DOHH2 (cell line): ENCODE data around the gene EFCAB5.
"Not testable (repeated sequence)": the region's sequence is repeated elsewhere in the genome, so short reads cannot be mapped to it uniquely, and the experiment has no call there.

Experiments used
- EZH2phosphoT487 ChIP-seq: fragments of 200-600 bp; sonication (generic); IDR thresholded peaks from 2 replicates; pipeline ENCODE4 v1.6.1; 2017; ENCODE audit warnings: borderline replicate concordance, mild to moderate bottlenecking, antibody characterized with exemption, low read length, moderate library complexity, mixed read lengths
- TF ChIP-seq, protein P1 (sequence below): fragments of 200-600 bp; sonication (generic); IDR thresholded peaks from one replicate; pipeline ENCODE4 v1.5.1; 2014; ENCODE audit warnings: antibody characterized with exemption, mild to moderate bottlenecking, low read depth, low read length; ENCODE audit not compliant: poor library complexity, severe bottlenecking

- TF ChIP-seq, protein P1, sequence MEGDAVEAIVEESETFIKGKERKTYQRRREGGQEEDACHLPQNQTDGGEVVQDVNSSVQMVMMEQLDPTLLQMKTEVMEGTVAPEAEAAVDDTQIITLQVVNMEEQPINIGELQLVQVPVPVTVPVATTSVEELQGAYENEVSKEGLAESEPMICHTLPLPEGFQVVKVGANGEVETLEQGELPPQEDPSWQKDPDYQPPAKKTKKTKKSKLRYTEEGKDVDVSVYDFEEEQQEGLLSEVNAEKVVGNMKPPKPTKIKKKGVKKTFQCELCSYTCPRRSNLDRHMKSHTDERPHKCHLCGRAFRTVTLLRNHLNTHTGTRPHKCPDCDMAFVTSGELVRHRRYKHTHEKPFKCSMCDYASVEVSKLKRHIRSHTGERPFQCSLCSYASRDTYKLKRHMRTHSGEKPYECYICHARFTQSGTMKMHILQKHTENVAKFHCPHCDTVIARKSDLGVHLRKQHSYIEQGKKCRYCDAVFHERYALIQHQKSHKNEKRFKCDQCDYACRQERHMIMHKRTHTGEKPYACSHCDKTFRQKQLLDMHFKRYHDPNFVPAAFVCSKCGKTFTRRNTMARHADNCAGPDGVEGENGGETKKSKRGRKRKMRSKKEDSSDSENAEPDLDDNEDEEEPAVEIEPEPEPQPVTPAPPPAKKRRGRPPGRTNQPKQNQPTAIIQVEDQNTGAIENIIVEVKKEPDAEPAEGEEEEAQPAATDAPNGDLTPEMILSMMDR: not testable (repeated sequence)
- not testable (repeated sequence) for TF ChIP-seq EZH2phosphoT487
Measured at GRCh38 chr17:30011934-30012333, 70.5 kb downstream of the EFCAB5 start.
